Esophagus mucosa (tissue), 1 donor: ENCODE measurements around the gene ENGASE. TPM values are rescaled to one million over a fixed set of nuclear protein-coding genes. Genes with fewer than 3 reads are reported as not detected.

Experiments used
- ATAC-seq: fragments of 200-7000 bp; cut with Tn5 transposase; one replicate; pipeline ENCODE4 v1.9.1; 2020
- total RNA-seq: library from RNA; stranded (reverse); gene quantifications from one replicate; pipeline ENCODE4 v1.2.4, GENCODE V29; 2023
- donor health status: DM: yes; HTN: yes; CAD: no.

ENGASE gene
- total RNA-seq, 1 donor from 2014 or later: 6.5 TPM

GRCh38 chr17:79039171-79039570 is 35.5 kb upstream of the ENGASE start:
- no peak for ATAC-seq

GRCh38 chr17:79039886-79040285 is 34.7 kb upstream of the ENGASE start:
- ATAC-seq: no peak

- no peak for ATAC-seq
These were observed 33.5 kb upstream of the ENGASE start for GRCh38 chr17:79041041-79041570.

- no peak for ATAC-seq
These were observed 32.8 kb upstream of the ENGASE start for GRCh38 chr17:79041723-79042420.

GRCh38 chr17:79042421-79043190 is 32.0 kb upstream of the ENGASE start:
- ATAC-seq: peak; percentile 45

GRCh38 chr17:79043191-79043930 is 31.3 kb upstream of the ENGASE start:
- no peak for ATAC-seq

- no peak for ATAC-seq
These were observed 30.7 kb upstream of the ENGASE start for GRCh38 chr17:79043931-79044320.

- ATAC-seq: no peak
These were observed 30.2 kb upstream of the ENGASE start for GRCh38 chr17:79044462-79044861.

GRCh38 chr17:79045001-79045729 is 29.5 kb upstream of the ENGASE start:
- no peak for ATAC-seq

- ATAC-seq: peak; percentile 71
These were observed 28.8 kb upstream of the ENGASE start for GRCh38 chr17:79045842-79046196.

GRCh38 chr17:79046197-79046915 is 28.3 kb upstream of the ENGASE start:
- no peak for ATAC-seq

DNA sequence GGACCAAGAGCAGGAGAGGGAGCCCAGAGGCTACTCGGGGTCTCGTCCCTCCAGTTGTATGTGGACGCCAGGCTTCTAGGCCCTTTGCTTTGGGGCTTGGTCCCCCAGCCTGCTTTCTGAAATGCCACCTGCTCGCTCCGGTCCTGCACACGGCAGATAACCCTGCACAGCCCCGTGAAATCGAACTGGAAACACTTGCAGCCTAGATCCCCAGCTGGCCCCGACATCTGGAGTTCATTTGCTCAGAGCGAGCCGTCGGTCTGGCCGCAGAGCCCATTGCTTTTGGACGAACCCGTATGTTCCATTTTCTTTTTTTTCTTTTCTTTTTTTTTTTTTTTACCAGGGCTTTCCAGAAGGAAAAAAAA is 27.7 kb upstream of the ENGASE start:
- ATAC-seq: no peak

GRCh38 chr17:79047291-79047920 is 27.2 kb upstream of the ENGASE start:
- ATAC-seq: no peak

- ATAC-seq: no peak
These were observed 26.4 kb upstream of the ENGASE start for GRCh38 chr17:79047923-79048825.

DNA sequence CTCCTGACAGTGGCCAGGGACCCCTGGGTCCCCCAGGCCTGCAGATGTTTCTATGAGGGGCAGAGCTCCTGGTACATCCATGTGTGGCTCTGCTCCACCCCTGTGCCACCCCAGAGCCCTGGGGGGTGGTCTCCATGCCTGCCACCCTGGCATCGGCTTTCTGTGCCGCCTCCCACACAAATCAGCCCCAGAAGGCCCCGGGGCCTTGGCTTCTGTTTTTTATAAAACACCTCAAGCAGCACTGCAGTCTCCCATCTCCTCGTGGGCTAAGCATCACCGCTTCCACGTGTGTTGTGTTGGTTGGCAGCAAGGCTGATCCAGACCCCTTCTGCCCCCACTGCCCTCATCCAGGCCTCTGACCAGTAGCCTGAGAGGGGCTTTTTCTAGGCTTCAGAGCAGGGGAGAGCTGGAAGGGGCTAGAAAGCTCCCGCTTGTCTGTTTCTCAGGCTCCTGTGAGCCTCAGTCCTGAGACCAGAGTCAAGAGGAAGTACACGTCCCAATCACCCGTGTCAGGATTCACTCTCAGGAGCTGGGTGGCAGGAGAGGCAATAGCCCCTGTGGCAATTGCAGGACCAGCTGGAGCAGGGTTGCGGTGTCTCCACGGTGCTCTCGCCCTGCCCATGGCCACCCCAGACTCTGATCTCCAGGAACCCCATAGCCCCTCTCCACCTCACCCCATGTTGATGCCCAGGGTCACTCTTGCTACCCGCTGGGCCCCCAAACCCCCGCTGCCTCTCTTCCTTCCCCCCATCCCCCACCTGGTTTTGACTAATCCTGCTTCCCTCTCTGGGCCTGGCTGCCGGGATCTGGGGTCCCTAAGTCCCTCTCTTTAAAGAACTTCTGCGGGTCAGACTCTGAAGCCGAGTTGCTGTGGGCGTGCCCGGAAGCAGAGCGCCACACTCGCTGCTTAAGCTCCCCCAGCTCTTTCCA is 25.5 kb upstream of the ENGASE start:
- ATAC-seq: no peak

- no peak for ATAC-seq
These were observed 24.8 kb upstream of the ENGASE start for GRCh38 chr17:79049821-79050220.

- no peak for ATAC-seq
These were observed 24.1 kb upstream of the ENGASE start for GRCh38 chr17:79050551-79050950.

DNA sequence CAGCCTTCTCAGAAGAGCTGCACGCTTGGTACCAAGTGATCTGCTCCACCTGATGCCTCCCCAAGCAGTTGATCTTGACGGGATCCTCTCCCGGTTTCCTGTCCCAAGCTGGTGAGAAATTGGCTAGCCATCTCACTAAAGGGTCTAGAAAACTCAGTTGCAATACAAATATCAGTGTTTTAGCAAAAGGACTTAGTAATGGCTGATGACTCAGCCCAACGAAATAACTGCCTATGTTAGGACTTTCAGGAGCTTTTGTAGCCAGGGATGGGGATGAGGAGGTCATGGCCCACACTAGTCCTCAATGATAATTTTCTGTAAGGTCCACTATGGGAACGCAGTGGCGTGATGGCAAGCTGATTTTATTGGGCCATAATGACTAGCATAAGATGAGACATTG is 23.3 kb upstream of the ENGASE start:
- ATAC-seq: no peak

DNA sequence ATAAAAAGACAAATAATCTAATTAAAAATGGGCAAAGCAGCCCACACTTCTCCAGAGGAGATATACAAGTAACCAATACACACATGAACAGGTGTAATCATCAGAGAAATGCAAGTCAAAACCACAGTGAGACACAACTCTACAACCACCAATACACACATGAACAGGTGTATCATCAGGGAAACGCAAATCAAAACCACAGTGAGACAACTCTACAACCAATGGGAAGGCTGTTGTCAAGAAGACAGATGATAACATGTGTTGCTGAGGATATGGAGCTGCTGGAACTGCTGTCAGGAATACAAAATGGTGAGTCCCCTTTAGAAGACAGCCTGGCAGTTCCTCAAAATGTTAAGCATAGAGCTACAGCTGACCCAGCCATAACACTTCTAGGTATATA is 22.5 kb upstream of the ENGASE start:
- ATAC-seq: no peak
